ENCODE data around the gene DOHH.
"Not testable (repeated sequence)": the region's sequence is repeated elsewhere in the genome, so short reads cannot be mapped to it uniquely, and the experiment has no call there.

Gene DOHH

DNA sequence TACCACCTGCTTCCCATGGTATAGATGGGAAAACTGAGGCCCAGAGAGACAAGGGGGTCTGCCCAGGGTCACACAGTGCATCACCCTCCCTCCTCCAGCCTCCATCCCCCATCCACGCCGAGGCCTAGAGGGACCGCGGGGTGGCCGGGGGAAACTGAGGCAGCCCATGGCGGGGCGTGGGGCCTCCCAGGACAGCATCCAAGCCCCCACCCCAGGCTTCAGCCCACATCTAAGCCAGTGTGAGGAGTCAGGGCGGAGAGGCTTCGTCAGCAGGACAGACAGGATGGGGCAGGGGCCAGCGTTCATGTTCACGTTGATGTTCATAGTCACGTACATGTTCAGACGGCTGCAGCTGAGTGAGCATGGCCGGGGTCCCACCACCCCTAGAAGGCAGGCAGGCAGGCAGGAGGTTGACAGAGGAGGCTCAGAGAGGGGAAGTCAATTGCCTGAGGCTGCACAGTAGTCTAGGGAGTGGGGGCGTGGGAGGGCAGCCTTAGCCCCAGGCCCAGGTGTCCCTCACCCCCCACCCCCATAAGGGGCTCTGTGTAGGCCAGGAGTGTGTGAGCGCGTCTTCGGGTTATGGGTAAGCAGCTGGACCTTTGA, 43.4 kb downstream of the DOHH start:
- DNase-seq, result no peak

DNA sequence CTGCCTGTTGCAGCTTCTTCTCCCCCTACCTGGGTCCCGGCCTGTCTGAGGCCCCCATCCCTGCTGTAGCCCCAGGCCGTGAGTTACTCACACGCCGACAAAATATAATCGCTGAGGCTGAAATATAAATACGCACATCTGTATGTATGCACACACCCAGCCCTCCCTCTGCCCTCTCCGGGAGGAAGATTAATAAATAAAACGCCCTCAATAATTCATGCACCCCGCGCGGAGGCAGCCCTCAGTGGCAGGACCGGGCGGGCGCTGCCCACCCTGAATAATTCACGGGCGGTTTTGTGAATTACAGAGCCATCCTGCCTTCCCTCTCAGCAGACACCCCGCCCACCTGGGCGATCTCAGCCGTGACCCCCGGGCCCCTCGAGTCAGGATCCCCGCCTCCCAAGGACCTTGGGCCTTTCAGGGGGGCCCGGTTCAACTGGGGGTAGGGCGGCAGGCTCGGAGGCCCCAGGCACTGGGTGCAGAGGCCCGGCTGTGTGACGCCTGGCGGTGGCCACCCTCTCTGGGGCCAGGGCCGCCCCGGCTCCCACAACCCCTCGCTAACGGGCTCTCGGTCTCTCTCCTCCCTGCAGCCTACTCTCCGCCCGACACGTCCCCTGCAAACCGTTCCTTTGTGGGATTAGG, 44.4 kb downstream of the DOHH start:
- DNase-seq, result no peak

DNA sequence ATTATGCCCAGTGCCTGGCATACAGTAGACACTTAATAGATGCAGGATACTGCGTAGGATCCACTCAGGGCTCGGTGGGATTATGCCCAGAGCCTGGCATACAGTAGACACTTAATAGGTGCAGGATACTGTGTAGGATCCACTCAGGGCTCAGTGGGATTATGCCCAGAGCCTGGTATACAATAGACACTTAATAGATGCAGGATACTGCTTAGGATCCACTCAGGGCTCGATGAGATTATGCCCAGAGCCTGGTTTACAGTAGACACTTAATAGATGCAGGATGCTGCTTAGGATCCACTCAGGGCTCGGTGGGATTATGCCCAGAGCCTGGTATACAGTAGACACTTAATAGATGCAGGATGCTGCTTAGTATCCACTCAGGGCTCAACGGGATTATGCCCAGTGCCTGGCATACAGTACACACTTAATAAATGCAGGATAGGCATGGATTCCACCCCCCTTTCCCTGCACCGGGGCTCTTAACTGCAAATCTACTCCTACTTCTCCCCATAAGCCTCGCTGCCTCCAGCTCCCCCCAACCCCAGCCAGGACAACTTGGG, 45.0 kb downstream of the DOHH start:
- DNase-seq, result no peak

DNA sequence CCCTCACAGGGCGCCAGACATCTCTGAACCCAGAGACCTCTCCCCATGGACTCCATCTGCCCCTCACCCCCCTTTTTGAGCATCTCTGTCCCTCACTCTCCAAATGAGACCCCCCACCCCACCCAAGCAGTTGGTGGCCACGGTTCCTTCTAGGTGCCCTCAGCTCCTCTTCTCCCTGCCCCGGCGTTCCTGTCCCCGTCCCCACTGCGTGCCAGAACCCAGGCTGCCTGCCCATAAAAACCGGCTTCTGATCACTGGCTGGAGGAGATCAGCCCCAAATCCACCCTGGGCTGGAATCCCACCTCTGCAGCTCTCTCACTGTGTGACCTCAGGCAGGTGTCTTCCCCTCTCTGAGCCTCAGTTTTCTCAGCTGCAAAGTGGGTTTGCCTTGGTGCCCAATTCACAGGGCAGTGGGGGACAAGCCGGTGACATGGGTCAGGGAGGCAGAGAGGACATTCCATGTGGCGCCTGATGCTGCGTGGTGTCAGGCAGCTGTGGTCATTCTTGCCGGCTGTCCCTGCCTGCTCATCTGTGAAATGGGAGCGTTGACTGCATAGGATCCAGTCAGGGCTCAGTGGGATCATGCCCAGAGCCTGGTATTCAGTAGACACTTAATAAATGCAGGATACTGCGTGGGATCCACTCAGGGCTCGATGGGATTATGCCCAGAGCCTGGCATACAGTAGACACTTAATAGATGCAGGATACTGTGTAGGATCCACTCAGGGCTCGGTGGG, 45.6 kb downstream of the DOHH start:
- no peak for DNase-seq

DNA sequence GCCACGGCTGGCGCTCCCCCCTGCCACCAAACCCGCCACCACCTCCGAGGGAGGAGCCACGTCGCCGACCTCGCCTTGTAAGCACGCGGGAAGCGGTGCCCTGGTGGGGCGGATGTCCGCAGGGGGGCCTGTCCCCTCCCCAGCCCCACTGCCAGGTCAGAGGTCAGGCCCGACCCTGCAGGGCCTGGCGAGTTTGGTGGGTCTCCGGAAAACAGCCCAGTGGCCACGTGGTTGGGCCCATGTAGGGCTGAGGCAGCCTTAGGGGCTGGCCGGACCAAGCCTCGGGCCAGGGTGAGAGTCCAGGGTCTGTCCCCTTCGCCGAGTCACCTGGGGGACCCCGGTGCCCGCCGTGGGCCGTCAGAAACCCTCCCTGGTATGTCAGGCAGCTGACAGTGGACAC, 46.6 kb downstream of the DOHH start:
- no peak for DNase-seq

DNA sequence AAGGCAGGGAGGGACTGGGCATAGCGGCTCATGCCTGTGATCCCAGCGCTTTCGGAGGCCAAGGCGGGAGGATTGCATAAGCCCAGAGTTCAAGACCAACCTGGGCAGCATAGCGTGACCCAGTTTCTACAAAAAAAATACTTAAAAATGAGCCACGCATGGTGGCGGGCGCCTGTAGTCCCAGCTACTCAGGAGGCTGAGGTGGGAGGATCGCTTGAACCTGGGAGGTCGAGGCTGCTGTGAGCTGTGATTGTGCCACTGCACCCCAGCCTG, 47.6 kb downstream of the DOHH start:
- DNase-seq, result not testable (repeated sequence)

DNA sequence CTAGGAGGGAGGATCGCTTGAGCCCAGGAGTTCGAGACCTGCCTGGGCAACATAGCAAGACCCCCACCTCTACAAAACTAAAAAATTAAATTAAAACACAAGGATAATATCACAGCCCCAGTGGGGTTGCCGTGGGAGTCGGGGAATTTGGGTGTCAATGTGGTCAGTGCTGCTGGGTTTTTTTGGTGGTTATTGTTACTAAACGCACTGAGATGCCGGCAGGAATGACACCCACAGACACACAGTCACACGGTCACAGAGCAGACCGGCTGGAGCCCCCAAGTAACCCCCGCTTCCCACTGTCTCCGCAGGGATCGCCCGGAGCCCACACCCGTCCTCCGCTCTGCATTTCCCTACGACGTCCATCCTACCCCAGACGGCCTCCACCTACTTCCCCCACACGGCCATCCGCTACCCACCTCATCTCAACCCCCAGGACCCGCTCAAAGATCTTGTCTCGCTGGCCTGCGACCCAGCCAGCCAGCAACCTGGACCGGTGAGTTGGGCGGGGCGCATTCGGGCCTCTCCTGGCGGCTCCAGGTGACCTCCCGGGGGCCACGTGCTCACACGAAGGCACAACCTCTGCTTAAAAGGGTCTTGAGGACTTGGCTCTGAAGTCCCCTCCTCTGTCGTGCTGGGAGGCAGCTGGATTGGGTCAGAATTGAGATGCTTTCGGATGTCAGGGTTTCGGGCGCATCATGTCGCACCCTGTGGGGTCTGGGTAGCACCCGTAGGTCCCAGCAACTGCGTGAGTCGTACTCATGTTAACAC, 48.1 kb downstream of the DOHH start:
- no peak for DNase-seq

DNA sequence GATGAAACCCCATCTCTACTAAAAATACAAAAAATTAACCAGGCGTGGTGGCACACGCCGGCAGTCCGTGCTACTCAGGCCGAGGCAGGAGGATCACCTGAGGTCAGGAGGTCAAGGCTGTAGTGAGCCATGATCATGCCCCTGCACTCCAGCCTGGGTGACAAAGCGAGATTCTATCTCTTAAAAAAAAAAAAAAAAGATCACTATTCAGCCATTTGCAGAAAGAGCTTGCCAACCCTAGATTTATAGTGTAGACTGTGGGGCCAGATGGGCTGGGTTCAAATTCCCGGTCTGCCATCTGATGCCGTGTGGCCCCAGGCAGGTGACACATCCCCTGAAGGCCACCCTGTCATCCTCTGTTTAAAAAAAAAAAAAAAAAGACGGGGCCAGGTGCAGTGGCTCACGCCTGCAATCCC, 49.0 kb downstream of the DOHH start:
- no peak for DNase-seq

DNA sequence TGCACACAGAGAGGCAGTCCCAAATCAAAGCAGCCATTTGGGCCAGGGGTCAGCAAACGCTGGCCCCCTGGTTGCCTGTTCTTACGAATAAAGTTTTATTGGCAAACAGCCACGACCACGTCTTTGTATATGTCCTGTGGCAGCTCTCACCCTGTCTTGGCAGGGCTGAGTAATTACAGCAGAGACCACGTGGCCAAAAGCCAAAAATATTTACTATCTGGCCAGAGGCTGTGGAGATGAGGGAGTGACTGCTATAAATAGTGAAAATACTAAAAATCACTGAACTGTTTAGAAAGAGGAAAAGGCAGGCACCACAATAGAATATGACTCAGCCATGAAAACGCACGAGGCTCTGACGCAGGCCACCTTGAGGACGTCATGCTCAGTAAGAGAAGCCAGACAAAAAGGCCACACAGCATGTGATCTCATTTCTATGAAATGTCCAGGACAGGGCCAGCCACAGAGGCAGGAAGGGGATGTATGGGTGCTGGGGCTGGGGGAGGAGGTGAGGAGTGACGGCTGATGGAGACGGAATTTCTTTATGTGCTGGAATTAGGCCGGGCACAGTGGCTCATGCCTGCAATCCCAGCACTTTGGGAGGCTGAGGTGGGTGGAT, 49.6 kb downstream of the DOHH start:
- DNase-seq, result no peak

DNA sequence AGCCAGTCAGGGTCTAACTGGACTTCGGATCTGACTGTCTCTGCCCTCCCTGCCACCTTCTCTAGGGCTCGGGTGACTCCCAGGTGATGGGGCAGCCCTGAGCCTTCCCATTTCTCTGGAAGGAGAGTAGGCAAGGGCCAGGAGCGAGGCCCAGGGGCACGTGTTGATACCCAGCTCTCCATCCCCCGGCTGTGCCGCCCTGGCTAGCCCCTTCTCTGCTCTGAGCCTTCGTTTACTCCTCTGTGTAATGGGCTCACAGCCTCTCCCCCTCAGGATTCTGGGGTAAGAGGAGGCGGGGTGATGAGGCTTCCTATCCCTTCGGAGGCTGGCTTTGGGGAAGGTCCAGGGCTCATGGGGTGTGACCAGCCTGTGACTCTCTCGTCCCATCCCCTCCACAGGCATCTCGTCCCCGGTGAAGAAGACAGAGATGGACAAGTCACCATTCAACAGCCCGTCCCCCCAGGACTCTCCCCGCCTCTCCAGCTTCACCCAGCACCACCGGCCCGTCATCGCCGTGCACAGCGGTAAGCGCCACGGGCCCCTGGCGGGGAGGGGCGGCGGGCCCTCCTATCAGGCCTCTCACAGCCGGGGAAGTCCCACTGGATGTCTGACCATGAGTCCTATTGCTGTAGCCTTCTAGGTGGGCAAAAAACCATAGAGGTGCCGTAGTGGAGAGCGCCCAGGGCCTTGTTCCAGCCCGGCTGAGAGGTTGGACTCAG, 51.7 kb downstream of the DOHH start:
- no peak for DNase-seq

DNA sequence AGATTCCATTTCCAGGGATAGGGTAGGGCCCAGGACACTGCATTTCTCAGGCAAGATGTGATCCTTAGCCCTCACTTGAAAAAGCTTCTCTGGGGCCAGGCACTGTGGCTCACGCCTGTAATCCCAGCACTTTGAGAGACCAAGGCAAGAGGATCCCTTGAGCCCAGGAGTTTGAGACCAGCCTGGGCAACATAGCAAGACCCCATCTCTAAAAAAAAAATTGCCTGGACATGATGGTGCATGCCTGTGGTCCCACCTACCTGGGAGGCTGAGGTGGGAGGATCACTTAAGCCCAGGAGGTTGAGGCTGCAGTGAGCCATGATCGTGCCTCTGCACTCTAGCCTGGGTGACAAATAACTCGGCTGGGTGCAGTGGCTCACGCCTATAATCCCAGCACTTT, 53.8 kb downstream of the DOHH start:
- not testable (repeated sequence) for DNase-seq

DNA sequence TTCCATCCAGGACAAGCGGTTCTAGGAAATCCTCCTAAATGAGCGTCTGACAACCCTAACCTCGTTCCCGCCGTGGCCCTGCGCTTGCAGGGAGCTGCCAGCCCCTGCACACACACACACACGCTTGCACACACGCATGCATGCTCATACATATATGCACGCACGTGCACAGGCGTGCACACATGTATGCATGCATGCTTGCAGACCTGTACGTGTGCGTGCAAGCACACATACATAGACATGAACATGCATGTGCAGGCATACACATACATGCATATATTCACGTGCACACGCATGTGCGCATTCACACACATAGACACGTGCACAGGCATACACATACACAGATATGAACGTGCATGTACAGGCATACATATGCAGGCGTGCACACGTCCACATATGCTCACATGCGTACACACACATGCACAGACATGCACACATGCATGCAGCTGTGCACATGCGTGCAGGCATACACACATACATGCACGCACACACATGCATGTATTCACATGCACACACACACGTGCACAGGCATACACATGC, 55.7 kb downstream of the DOHH start:
- DNase-seq, result no peak

DNA sequence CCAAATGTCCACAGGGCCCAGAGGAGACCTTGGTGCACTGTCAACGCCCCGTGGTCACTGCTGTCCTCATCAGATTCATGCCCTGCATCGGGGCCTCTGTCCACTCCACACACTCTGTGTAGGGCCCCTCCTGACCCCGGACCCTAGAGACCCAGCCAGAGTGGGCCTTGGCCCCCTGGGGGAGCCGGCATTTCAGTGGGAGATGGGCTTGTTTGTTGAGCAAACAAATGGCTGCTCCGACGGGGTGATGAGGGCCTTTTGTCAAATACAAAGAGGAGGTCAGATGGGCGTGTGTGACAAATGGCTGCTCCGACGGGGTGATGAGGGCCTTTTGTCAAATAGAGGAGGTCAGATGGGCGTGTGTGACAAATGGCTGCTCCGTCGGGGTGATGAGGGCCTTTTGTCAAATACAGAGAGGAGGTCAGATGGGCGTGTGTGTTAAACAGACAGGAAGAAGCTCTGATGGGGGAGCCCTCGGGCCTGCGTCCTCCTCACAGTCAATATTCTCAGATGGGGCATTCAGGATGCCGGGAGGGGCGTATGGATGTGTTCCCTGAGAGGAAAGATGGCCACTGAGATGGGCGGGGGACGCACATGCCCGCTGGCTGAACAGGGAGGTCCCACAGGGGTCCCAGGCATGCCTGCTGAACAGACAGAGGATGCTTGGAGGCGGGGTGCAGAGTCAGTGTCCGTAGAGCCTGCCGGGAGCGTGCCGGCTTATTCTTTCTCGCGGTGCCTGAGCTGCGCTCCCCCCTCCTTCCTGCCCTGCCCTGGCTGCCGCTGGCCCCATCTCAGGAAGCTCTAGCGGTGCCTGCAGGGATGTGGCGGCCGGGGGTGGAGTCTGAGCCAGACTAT, 56.4 kb downstream of the DOHH start:
- DNase-seq, result no peak

DNA sequence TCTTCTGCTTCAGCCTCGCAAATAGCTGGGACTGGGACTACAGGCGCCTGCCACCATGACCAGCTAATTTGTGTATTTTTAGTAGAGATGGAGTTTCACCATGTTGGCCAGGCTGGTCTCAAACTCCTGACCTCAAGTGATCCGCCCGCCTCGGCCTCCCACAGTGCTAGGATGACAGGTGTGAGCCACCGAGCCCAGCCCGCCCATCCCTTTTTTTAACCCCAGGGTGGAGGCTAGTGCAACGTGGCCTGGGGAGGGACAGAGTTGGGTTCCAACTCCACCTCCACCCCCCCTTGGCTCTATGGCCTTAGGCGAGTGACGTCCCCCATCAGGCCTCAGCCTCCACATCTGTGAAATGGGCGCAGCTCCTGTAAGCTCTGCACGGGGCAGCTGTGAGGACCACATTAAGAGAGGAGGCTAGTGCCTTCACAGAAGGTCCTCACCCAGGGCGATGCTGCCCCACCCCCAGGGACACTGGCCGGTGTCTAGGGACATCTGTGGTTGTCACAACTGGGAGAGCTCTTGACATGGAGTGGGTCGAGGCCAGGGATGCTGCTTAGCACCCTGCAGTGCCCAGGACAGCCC, 57.9 kb downstream of the DOHH start:
- no peak for DNase-seq

DNA sequence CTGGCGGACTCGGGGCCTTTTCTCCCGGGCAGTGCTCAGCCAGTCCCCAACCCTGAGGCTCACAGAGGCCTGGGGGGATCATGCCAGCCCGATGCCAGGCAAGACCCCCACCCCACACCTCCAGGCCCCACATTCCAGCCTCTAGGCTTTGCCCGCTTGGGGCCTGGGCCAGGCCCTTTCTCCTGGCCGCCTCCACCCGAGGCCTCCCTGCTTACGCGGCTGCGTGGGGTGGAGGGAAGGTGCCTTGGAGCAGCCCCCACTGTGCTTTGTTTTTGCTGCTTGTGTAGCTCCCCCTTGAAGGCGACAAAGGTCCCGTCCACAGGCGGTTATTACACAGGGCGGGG, 58.5 kb downstream of the DOHH start:
- no peak for DNase-seq

DNA sequence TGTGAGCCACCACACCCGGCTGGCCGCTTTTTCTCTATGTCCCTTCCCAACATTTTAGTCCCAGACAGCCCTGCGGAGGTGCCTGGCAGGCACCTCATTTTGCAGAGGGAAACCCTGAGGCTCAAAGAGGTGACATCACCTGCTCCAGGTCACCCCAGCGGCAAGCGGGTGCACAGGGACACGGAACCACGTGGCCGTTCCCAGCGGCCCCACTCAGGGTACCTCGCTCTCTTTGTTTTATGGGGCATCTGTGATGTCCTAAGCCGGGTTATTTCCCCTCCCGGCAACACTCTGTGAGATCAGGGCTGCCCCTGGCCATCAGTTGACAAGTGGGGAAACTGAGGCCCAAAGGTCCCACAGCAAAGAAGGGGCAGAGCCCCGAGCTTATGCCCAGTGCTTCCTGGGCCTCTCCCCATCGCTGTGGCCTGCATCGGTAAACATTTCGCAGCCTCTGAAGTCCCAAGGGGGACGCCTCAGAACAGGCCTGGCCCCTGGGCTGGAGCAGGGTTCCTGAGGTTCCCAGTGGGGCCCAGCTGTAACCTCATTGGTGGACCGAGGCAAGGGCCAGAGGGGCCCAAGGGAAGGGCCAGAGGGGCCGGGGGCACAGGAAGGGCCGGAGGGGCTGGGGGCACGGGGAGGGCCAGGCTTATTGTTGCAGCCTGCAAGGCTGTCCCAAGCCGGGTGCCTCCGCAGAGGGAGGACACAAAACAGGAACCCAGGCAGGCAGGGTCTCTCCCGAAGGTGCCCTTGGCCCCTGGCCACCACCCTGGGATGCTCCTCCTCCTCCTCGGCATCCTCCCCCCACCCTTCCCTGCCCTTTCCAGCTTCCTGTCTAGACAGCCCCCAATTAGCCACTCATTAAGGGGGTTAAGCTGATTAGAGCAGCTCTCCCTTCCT, 59.1 kb downstream of the DOHH start:
- no peak for DNase-seq

Data from CD4-positive, alpha-beta T cell treated with Interleukin-17A for 1 hour (primary cell).